ENCODE measurements around the gene TSHZ2.

TSHZ2 gene

DNA sequence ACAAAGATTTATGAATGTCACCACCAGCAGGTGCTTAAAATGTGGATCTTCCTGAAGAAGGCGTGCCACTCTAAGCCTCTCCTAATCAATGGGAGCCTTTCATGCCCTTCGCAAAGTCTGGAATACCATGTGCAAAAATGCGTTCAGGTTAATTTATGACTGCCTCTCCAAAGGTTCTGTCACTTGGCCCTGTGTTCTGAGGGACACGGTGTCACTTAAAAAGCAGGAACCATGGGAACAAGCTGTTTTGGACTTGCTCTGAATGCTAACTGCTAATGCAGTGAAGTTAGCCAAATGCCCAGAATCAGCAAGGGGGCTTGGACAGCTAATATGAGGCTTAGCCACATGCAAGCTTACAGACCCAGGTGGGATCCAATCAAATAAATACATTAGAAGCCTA lies 250.3 kb downstream of the TSHZ2 start:
- TF ChIP-seq POLR2A (IDR thresholded peaks at IDR 0.05; ENCODE audit: low read depth, low read length): no peak
- DNase-seq (ENCODE audit: insufficient read length, low spot score) (no peak), FAIRE-seq (no peak)

DNA sequence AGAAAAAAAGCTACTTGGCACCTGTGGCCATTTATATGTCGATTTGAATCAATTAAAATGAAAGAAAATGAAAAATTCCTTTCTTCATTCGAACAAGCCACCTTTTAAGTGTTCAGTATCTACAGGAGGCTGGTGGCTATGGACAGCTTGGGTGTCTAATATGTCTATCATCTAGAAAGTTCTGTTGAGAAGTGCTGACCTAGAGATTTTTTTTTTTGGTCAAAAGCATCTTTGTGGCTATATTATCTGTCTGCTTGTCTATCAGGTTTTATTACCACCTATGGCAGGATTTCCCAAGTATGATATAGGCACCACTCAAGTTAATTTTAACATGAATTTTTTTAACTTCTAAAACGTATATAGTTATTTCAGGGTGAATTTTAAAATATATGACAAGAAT lies 250.8 kb downstream of the TSHZ2 start:
- FAIRE-seq (no peak), DNase-seq (ENCODE audit: insufficient read length, low spot score) (no peak)
- TF ChIP-seq POLR2A (IDR thresholded peaks at IDR 0.05; ENCODE audit: low read depth, low read length): no peak

DNA sequence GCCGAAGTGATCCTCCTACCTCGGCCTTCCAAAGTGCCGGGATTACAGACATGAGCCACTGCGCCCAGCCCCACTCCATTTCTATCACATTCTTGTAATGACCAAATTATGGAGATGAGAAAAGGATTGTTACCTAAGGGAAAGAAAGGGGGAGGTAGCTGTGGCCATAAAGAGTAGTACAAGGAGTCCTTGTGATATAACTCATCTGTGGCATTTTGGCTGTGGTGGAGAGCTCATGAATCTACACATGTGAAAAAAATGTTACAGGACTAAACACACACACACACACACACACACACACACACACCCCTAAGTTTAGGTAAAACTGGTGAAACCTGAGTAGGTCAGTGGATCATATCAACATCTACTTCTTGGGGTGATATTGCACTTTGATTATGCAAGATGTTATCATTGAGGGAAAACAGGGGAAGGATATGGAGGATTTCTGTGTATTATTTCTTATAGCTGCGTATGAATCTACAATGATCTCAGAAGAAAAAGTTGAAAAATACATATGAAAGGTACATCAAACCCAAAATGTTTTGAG lies 251.5 kb downstream of the TSHZ2 start:
- no peak for TF ChIP-seq POLR2A (IDR thresholded peaks at IDR 0.05; ENCODE audit: low read depth, low read length)
- DNase-seq (ENCODE audit: insufficient read length, low spot score) (no peak), FAIRE-seq (no peak)

DNA sequence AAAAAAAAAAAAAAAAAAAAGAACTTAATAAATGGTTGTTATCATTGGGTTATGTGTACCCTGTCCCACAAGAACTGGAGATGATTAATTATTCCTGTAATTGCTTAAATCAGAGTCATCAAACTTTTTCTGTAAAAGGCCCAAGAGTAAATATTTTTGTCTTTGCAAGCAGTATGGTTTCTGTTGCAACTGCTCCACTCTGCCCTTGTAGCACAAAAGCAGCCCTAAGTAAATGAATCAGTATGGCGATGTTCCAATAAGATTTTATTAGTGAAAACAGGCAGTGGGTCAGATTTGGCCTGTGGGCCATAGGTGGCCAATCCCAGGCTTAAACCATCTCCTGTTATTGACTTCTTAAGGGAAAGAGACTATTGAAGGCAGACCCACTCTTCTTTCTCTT lies 252.7 kb downstream of the TSHZ2 start:
- FAIRE-seq: no peak
- no peak for DNase-seq (ENCODE audit: insufficient read length, low spot score)
- TF ChIP-seq POLR2A (IDR thresholded peaks at IDR 0.05; ENCODE audit: low read depth, low read length): no peak

DNA sequence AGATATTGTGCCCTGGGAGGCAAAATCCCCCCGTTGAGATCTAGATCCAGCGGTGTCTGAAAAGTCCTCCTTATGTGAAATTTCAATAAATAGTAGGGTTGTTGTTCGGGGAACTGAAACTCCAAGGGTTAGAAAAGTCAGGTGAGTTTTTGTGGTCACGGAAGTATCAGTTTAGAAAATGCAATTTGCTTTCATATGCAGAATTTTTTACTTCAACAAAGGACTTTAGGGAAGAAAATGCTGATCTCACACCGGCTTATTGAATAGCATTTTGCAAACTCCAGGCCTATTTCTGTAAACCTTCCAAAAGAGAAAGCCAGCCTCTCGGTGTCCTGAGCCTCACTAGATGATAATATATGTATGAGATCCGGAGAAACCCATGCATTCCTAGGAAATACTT lies 254.7 kb downstream of the TSHZ2 start:
- DNase-seq (ENCODE audit: insufficient read length, low spot score) (no peak), FAIRE-seq (no peak)
- no peak for TF ChIP-seq POLR2A (IDR thresholded peaks at IDR 0.05; ENCODE audit: low read depth, low read length)

DNA sequence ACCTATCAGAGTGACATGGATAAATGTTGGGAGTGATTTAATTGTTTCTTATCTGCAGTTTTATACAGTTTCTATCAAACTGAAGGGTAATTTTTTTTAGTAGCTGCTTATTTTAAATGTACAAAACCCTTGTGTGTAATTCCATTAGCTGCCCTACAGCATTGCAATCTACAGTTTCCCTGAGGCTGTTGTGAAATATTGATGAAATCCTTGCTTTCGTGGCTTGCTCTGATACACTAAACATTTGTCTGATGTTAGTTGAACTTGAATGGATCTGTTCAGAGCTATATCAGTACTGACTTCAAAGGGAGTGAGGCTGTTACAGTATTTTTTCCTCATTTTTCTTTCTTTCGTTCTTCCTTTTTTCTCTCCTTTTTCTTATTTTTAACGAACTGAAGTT lies 255.4 kb downstream of the TSHZ2 start:
- DNase-seq (ENCODE audit: insufficient read length, low spot score) (no peak), FAIRE-seq (no peak)
- TF ChIP-seq POLR2A (IDR thresholded peaks at IDR 0.05; ENCODE audit: low read depth, low read length): no peak

DNA sequence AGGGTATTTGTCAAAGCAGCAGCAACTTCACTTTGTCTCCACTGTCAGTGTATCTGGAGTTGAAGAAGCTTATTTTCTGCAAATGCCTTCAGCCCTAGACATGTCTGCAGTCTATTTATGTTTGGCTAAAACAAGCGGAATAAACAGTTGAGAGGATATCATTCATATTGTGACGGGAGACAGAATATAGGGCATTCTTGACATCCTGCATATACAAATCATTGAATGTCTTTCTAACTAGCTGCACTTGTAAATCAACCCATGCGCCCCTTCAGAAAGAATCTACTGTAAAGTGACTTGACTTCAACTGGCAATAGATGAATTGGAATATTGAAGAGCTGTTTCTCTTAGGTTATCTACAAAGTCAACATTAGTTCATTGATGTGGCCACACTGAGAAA lies 258.9 kb downstream of the TSHZ2 start:
- FAIRE-seq (no peak), DNase-seq (ENCODE audit: insufficient read length, low spot score) (no peak)
- no peak for TF ChIP-seq POLR2A (IDR thresholded peaks at IDR 0.05; ENCODE audit: low read depth, low read length)

DNA sequence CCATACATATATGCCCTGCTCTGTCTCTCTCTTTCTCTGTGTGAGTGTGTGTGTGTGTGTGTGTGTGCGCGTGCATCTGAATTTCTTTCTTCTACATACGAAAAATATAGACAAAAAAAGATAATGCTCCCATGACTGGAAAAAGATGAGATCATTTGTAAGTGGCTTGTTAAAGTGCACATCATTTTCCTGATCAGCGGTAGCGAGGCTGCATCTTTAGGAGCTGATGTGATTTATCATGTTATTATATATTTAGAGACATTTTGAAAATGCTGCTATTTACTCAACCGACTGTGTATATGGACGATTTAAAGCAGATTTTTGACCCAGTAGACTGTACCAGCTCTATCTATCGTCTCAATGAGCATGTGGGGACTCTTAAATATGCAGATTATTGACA lies 265.3 kb downstream of the TSHZ2 start:
- DNase-seq (ENCODE audit: insufficient read length, low spot score): no peak
- TF ChIP-seq POLR2A (IDR thresholded peaks at IDR 0.05; ENCODE audit: low read depth, low read length): no peak
- FAIRE-seq: no peak

DNA sequence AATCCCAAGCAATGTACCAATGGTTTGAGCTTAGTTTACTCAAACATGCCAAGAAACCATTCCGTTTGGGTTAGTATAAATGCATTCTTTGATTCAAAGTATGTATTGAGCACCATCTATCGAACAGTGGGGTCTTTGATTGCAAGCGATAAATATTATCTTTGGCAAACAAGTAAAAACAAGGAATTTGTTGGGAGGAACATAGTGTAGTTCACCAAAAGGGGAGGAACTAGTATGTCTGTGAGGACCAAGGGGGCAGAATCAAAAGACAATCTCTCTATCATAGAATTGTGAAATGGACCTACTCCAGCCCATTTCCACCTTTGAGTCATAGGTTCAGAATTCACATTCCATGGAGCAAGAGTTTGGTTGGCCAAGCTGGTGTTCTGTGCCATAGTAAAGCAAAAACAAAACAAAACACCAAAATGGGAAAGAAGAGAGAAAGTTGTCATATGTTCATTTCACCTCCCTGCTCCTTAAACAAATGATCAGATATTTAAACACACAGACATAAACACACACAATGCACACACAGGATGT lies 266.0 kb downstream of the TSHZ2 start:
- no peak for DNase-seq (ENCODE audit: insufficient read length, low spot score)
- no peak for FAIRE-seq
- no peak for TF ChIP-seq POLR2A (IDR thresholded peaks at IDR 0.05; ENCODE audit: low read depth, low read length)

DNA sequence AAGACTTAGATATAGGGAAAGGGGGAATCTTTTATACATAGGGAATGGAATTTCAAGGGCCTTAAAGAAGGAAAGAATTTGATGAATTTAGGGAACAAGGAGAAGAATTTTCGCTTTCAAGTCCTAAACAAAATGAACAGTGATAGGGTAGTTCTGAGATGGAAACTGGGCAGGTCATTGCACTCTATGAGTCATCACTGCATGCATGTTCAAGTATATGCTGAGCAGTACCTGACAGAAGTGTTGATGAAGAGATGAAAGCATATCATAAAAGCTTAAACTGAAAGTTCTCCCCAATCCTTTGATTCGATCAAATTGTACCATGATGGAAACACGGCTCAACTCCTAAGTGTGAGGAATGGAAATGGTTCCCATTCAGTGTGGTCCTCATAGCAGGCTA lies 271.0 kb downstream of the TSHZ2 start:
- DNase-seq (ENCODE audit: insufficient read length, low spot score): no peak
- TF ChIP-seq POLR2A (IDR thresholded peaks at IDR 0.05; ENCODE audit: low read depth, low read length): no peak
- FAIRE-seq: no peak

DNA sequence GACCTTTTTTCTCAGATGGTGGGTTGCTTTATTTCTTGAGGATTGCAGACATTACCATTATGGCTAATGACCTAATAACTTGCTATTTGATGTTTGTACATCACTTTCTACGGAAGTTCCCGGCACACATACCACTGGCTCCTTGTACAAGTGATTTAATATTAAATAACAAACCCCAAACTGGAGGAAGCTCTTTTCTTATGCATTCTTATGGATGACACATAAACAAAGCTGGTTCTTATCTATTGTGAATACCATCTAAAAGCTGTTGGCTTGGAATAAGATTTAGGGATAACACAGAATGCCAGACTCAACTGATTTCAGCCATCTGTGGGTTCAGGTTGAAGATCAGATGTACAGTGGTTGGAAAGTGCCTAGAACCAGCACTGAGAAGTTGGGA lies 272.6 kb downstream of the TSHZ2 start:
- FAIRE-seq (no peak), DNase-seq (ENCODE audit: insufficient read length, low spot score) (no peak)
- no peak for TF ChIP-seq POLR2A (IDR thresholded peaks at IDR 0.05; ENCODE audit: low read depth, low read length)

DNA sequence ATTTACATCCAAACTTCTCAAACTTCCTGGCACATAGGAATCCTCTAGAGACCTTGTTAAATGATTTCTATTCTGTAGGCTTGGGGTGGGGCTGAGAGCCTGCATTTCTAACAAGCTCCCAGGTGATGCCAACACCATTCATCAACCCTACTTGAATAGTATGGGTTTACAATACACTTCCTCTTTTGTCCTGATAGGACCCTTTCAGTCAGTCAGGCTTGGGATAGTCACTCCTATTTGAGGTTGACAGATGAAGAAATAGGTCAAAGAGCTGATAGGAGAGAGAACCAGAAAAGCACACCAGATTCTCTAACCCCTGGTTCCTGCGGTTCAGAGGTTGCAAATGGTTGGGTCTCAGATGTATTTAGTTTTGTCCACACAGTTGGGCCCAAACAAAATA lies 273.4 kb downstream of the TSHZ2 start:
- no peak for TF ChIP-seq POLR2A (IDR thresholded peaks at IDR 0.05; ENCODE audit: low read depth, low read length)
- no peak for FAIRE-seq
- no peak for DNase-seq (ENCODE audit: insufficient read length, low spot score)

DNA sequence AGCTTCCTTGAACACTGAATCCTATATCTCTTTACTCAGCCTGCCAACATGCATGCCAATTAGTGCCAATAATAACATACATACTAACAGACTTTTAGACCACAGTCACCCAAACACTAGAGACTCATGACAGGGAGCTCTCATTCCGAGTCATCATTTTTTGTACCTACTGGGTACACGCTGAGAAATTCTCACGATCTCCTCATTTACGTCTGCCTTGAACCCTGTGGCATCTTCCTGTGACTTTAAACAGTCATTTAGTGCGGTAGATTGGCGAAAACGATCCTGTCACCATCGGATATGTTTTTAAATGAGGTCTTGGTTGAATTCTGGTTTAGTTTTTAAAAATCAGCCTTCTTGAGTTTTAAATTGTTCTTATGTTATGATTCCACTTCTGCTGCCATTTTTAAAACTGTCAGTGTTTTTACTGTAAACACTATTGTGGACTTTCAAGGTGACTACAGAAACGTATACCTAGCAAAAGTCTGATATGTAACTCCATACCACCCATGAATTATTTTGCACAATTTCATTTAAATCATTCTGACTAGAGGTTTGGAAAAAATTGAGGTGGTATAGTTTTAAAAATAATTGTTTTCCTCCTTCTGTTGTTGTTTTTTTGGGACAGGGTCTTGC lies 275.4 kb downstream of the TSHZ2 start:
- FAIRE-seq (no peak), DNase-seq (ENCODE audit: insufficient read length, low spot score) (no peak)
- TF ChIP-seq POLR2A (IDR thresholded peaks at IDR 0.05; ENCODE audit: low read depth, low read length): no peak

DNA sequence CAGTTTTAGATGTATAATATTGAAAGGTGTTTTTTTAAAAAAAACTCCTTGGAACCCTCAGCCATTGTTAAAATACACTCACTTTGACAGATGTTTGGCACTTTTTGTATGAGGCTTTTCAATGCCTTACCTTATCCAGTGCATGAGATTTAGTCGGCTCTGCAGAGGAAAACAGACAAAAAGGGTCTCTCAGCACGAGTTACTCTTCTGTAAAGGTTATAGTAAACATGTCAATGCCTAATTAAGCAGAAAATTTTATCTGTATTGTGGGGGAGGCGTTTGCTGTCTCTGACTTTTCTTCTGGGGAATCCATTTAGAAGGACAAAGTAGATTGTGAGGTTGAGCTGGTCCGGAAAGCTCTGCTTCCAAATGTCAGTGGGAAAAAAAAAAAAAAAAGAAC lies 278.3 kb downstream of the TSHZ2 start:
- DNase-seq (ENCODE audit: insufficient read length, low spot score) (no peak), FAIRE-seq (no peak)
- TF ChIP-seq POLR2A (IDR thresholded peaks at IDR 0.05; ENCODE audit: low read depth, low read length): no peak

DNA sequence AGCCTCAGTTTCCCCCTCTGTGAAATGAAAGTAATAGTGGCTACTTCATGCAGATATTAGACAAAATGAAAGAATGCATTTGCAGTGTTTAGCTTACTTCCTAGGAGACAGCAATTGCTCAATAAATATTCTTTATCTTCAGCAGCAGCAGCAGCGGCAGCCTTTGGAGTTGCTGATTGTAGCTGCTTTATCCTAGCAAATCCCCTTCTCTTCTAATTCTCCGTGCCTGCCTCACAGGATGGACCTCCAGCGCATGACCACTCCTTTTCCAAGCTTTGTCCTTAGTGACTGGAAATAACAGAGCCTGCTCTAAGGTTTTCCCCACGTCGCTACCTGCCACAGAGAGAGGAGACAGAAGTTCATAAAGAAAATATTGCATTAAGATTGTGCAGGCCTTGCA lies 279.8 kb downstream of the TSHZ2 start:
- no peak for TF ChIP-seq POLR2A (IDR thresholded peaks at IDR 0.05; ENCODE audit: low read depth, low read length)

More for the DNA sequence above, 279.8 kb downstream of the TSHZ2 start:
- DNase-seq (ENCODE audit: insufficient read length, low spot score) (no peak), FAIRE-seq (no peak)

All from H54 (cell line).